Prostate gland (tissue), 2 donors: Measurements from ENCODE around the gene SEPTIN2.

Source experiments
- POLR2A ChIP-seq: fragments of 450-650 bp; IDR thresholded peaks from one replicate; pipeline ENCODE4 v1.6.1; 2016; ENCODE audit warnings: antibody characterized with exemption, mild to moderate bottlenecking
- POLR2AphosphoS5 ChIP-seq: sonication (generic); formaldehyde crosslinking; IDR thresholded peaks from one replicate; pipeline ENCODE4 v1.6.1; 2017; ENCODE audit warnings: antibody characterized with exemption
- TF ChIP-seq, protein P1 (sequence below), 4 experiments: fragments of 200-600 bp in 2 of 4; fragments of 450-650 bp in 2 of 4; sonication (generic) in 2 of 4; IDR thresholded peaks; 1 replicate in 3 of 4; 2 replicates in 1 of 4; pipeline ENCODE4 v1.5.1; 2016 to 2019; ENCODE audit warnings: antibody characterized with exemption in 4 of 4, mild to moderate bottlenecking in 2 of 4, moderate library complexity in 2 of 4

DNA sequence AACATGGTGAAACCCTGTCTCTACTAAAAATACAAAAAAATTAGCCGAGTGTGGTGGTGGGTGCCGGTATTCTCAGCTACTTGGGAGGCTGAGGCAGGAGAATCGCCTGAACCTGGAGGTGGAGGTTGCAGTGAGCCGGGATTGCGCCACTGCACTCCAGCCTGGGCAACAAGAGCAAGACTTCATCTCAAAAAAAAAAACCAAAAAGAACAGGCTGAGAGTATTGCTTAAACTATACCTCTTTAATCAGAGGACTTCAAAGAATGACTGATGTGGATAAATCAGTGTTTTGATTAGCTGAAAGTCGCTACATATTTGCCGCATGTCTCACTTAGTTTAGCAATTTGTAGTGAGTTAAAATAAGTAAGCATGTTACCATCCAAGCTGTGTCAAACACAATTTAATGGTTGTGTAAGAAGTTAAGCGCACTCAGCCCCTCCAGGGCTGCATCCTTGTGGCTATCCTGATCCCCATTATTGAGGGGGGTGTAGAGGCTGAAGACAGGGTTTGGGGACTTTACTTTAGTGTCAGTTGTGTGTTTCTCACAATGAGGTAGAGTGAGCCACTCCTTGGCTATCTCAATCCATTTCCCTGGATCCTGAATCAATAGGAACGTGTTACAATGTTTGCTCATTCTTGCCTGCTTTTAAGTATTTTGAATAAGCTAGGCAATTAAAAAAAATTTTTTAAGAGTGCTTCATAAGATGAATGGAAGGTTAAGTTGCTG lies 29.4 kb downstream of the SEPTIN2 start:
- TF ChIP-seq, protein P1, sequence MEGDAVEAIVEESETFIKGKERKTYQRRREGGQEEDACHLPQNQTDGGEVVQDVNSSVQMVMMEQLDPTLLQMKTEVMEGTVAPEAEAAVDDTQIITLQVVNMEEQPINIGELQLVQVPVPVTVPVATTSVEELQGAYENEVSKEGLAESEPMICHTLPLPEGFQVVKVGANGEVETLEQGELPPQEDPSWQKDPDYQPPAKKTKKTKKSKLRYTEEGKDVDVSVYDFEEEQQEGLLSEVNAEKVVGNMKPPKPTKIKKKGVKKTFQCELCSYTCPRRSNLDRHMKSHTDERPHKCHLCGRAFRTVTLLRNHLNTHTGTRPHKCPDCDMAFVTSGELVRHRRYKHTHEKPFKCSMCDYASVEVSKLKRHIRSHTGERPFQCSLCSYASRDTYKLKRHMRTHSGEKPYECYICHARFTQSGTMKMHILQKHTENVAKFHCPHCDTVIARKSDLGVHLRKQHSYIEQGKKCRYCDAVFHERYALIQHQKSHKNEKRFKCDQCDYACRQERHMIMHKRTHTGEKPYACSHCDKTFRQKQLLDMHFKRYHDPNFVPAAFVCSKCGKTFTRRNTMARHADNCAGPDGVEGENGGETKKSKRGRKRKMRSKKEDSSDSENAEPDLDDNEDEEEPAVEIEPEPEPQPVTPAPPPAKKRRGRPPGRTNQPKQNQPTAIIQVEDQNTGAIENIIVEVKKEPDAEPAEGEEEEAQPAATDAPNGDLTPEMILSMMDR (IDR thresholded peaks at IDR 0.05) = no peak
- no peak for TF ChIP-seq POLR2AphosphoS5
- no peak for TF ChIP-seq POLR2A
